Fibroblast of lung (primary cell): ENCODE data around the gene RIMS3. TPM values are rescaled to one million over a fixed set of nuclear protein-coding genes. Genes with fewer than 3 reads are reported as not detected.

ENCODE experiments used
- DNase-seq, 2 donors: peaks; one replicate each; pipeline versions ENCODE4 v3.0.0 to v3.0.0-alpha.2; 2010; ENCODE audit warnings: low read depth in 2 of 2
- H2AFZ ChIP-seq: 2 replicates; pipeline ENCODE4 v1.5.1; 2012; ENCODE audit warnings: low read length, control low read depth, inconsistent platforms
- H3K27ac ChIP-seq: 2 replicates; pipeline ENCODE4 v1.5.1; 2011; ENCODE audit warnings: low read length, control low read depth; ENCODE audit not compliant: insufficient read depth
- H3K27me3 ChIP-seq: 2 replicates; pipeline ENCODE4 v1.5.1; 2011; ENCODE audit warnings: mild to moderate bottlenecking, low read length; ENCODE audit not compliant: control insufficient read depth, insufficient read depth
- H3K36me3 ChIP-seq: 2 replicates; pipeline ENCODE4 v1.5.1; 2011; ENCODE audit warnings: low read length; ENCODE audit not compliant: control insufficient read depth, insufficient read depth
- H3K4me1 ChIP-seq: 2 replicates; pipeline ENCODE4 v1.5.1; 2011; ENCODE audit warnings: low read length; ENCODE audit not compliant: control insufficient read depth, insufficient read depth; ENCODE audit errors: extremely low read depth
- H3K4me2 ChIP-seq: 2 replicates; pipeline ENCODE4 v1.5.1; 2011; ENCODE audit warnings: low read length, control low read depth; ENCODE audit not compliant: insufficient read depth; ENCODE audit errors: extremely low read depth
- H3K4me3 ChIP-seq, 4 experiments: fragments of 200-600 bp in 1 of 4; sonication (generic) in 1 of 4; replicated peaks in 1 of 4; 2 replicates each; pipeline ENCODE4 v1.5.1; 2011 to 2016; ENCODE audit warnings: low read length in 4 of 4, low read depth in 3 of 4, mild to moderate bottlenecking in 3 of 4, control low read depth in 2 of 4, inconsistent platforms in 1 of 4, mixed read lengths in 1 of 4; ENCODE audit not compliant: insufficient read depth in 1 of 4; ENCODE audit errors: control extremely low read depth in 1 of 4
- H3K79me2 ChIP-seq: 2 replicates; pipeline ENCODE4 v1.5.1; 2012; ENCODE audit warnings: mild to moderate bottlenecking, low read length, inconsistent platforms; ENCODE audit not compliant: control insufficient read depth, insufficient read depth
- H3K9ac ChIP-seq: 2 replicates; pipeline ENCODE4 v1.5.1; 2011; ENCODE audit warnings: mild to moderate bottlenecking, low read length, control low read depth; ENCODE audit not compliant: insufficient read depth
- H3K9me3 ChIP-seq: 2 replicates; pipeline ENCODE4 v1.5.1; 2012; ENCODE audit warnings: low read depth, low read length; ENCODE audit not compliant: control insufficient read depth, insufficient read depth
- H4K20me1 ChIP-seq: 2 replicates; pipeline ENCODE4 v1.5.1; 2011; ENCODE audit warnings: low read length; ENCODE audit not compliant: control insufficient read depth, insufficient read depth; ENCODE audit errors: extremely low read depth
- CTCF ChIP-seq, 2 donors: IDR thresholded peaks in 1 of 2; conservative IDR thresholded peaks in 1 of 2; 1 replicate in 1 of 2; 2 replicates in 1 of 2; pipeline ENCODE4 v1.5.1; 2011 to 2012; ENCODE audit warnings: low read length in 2 of 2, control low read depth in 1 of 2, inconsistent platforms in 1 of 2, low read depth in 1 of 2, mild to moderate bottlenecking in 1 of 2
- EZH2 ChIP-seq: IDR thresholded peaks from 2 replicates; pipeline ENCODE4 v1.5.1; 2012; ENCODE audit warnings: low read length, control low read depth, mild to moderate bottlenecking; ENCODE audit errors: missing control alignments
- polyA plus RNA-seq, 2 donors: library from polyadenylated mRNA; depleted of rRNA in 1 of 2; stranded (reverse) in 1 of 2; unstranded in 1 of 2; fragments of >200 nt; gene quantifications; 2 replicates each; pipeline ENCODE4 v1.2.1, GENCODE V29; 2011 to 2012; ENCODE audit warnings: missing spikeins in 1 of 2
- total RNA-seq: library from RNA; depleted of rRNA; stranded (reverse); fragments of >200 nt; gene quantifications from 2 replicates; pipeline ENCODE4 v1.2.1, GENCODE V29; 2014

The RIMS3 gene
- total and polyA plus RNA-seq, 2 donors (not counting 1 experiment from before 2014, with no cell fraction given): 0.11 to 0.33 TPM

GRCh38 chr1:40645118-40645680, 20.3 kb downstream of the RIMS3 start:
- Histone ChIP-seq H3K4me1 (no peaks in the 10 kb centered on the region), H3K9ac (no peak overlapping the region), H3K4me3 (no peak overlapping the region), H2AFZ (no peak overlapping the region), H3K79me2 (no peaks in the 10 kb centered on the region), H3K27me3 (peaks cover 3% of the 10 kb centered on the region), H4K20me1 (no peaks in the 10 kb centered on the region), H3K36me3 (no peaks in the 10 kb centered on the region), H3K9me3 (no peaks in the 10 kb centered on the region), H3K4me2 (no peak overlapping the region), H3K27ac (no peak overlapping the region)
- no peak for TF ChIP-seq CTCF (conservative IDR thresholded peaks at IDR 0.05 in 1 of 2, IDR thresholded peaks at IDR 0.05 in 1 of 2; ENCODE audit: low read depth in 1 of 2, low read length in 2 of 2)
- no peak for TF ChIP-seq EZH2
- DNase-seq: no peak

- no peak overlapping the region for H3K4me2 ChIP-seq
- TF ChIP-seq CTCF (conservative IDR thresholded peaks at IDR 0.05 in 1 of 2, IDR thresholded peaks at IDR 0.05 in 1 of 2; ENCODE audit: low read depth in 1 of 2, low read length in 2 of 2): no peak
- TF ChIP-seq EZH2: no peak
- H3K9ac ChIP-seq: no peak overlapping the region
- H3K27ac ChIP-seq: no peak overlapping the region
- H3K79me2 ChIP-seq: no peaks in the 10 kb centered on the region
- H2AFZ ChIP-seq: no peak overlapping the region
- no peaks in the 10 kb centered on the region for H3K27me3 ChIP-seq
- DNase-seq: no peak
- H4K20me1 ChIP-seq: no peaks in the 10 kb centered on the region
- H3K4me3 ChIP-seq: no peak overlapping the region
- H3K36me3 ChIP-seq: no peaks in the 10 kb centered on the region
- no peaks in the 10 kb centered on the region for H3K9me3 ChIP-seq
- no peaks in the 10 kb centered on the region for H3K4me1 ChIP-seq
Observed at GRCh38 chr1:40641601-40642242, 23.8 kb downstream of the RIMS3 start.

DNA sequence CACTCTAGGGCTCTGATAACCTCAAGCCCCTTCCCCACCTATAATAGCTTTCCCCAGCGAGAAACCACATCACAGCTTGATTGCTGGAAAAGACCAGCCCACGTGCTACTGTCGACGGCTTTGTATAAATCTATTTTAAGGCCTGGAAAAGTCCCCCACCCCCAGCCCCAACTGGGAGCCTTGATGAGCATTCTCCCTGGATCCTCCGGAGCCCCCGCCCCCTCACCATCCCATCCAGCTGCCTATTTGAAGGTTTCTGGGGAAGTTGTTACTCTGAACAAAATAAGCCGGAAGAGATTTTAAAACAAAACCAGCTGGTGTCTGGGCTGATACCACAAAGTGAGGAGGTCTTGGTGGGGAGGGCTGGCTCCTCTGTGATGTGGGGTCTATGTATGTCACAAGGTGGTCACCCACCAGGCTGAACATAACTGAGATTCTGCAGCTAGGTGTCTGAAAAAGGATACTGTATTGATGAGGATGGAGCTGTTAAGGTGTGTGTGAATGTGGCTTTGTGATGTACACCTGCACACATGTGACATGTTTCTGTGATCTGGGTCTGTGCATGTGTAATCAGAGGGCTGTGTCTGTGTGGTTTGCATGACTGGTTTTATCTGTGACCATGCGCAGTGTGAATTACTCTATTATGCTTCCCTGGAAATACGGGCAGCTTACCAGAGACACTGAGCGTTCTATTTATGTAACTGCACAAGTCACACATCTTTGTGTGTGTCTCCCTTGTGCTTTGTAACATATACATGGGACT, 25.0 kb downstream of the RIMS3 start:
- H3K4me2 ChIP-seq: no peak overlapping the region
- H3K4me1 ChIP-seq: no peaks in the 10 kb centered on the region
- H3K4me3 ChIP-seq: no peak overlapping the region
- TF ChIP-seq EZH2 (no peak), CTCF (conservative IDR thresholded peaks at IDR 0.05 in 1 of 2, IDR thresholded peaks at IDR 0.05 in 1 of 2; ENCODE audit: low read depth in 1 of 2, low read length in 2 of 2) (no peak)
- DNase-seq: no peak
- H3K79me2 ChIP-seq: no peaks in the 10 kb centered on the region
- no peaks in the 10 kb centered on the region for H4K20me1 ChIP-seq
- no peaks in the 10 kb centered on the region for H3K27me3 ChIP-seq
- H3K9me3 ChIP-seq: no peaks in the 10 kb centered on the region
- H3K27ac ChIP-seq: no peak overlapping the region
- H2AFZ ChIP-seq: no peak overlapping the region
- H3K36me3 ChIP-seq: no peaks in the 10 kb centered on the region
- H3K9ac ChIP-seq: no peak overlapping the region
